ENCODE data around the gene PHOSPHO1.

- TF ChIP-seq ZBTB21 (tag by site-specific recombination; IDR thresholded peaks at IDR 0.05) (no peak), SCRT1 (tag by site-specific recombination; IDR thresholded peaks at IDR 0.05; ENCODE audit: borderline replicate concordance) (no peak), ZNF24 (tag by site-specific recombination; IDR thresholded peaks at IDR 0.05) (no peak), ZBTB26 (tag by site-specific recombination; optimal IDR thresholded peaks at IDR 0.05) (no peak)
Observed at GRCh38 chr17:49280061-49280460, 49.5 kb upstream of the PHOSPHO1 start.

Measured in HEK293 (cell line).